Glomerular visceral epithelial cell (primary cell): ENCODE data around the gene ARPC5.

Experiments used
- DNase-seq: peaks from one replicate; pipeline ENCODE4 v3.0.0-alpha.2; 2016; ENCODE audit errors: extremely low spot score

The ARPC5 gene

GRCh38 chr1:183586455-183586854, 49.1 kb downstream of the ARPC5 start:
- no peak for DNase-seq

- DNase-seq = no peak
Observed at GRCh38 chr1:183585038-183585437, 50.5 kb downstream of the ARPC5 start.

- DNase-seq = no peak
Observed at GRCh38 chr1:183584147-183584546, 51.4 kb downstream of the ARPC5 start.

GRCh38 chr1:183583466-183583865, 52.1 kb downstream of the ARPC5 start:
- DNase-seq = no peak

DNA sequence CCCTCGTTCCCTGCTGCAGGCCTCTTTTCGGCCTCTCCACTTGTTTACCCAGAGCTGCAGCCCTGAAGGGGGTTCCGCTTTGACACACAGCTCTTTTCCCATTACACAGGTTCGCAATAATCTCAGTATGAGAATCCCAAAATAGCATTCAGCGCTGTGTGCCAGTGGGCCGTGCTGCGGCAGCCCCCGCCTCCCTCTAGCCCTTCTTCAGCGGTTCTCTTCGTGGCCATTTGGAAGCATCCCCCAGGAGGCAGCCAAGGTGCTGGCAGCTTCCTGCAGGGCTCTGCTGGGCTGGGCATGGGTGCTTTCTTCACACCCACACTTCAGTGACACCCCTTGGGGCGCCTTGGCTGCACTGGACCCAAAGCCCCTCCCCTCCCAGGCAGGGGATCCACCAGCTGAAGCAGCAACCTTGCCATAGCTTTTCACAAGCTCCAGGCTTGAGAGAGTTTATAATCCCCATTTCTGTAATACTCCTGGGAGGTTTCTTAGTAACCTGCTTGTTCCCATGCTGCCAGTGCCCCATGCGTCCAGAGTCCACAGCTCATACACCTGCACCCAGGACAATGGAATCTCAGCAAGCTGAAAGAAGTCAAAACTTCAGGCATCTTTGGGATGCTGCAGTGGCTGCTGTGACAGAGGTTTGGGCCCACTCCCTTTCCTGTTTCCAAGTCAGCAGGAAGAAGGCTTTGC, 53.4 kb downstream of the ARPC5 start:
- DNase-seq = no peak

GRCh38 chr1:183580281-183580682, 55.3 kb downstream of the ARPC5 start:
- peak; percentile 65 for DNase-seq

GRCh38 chr1:183578856-183579255, 56.7 kb downstream of the ARPC5 start:
- no peak for DNase-seq

- no peak for DNase-seq
Observed at GRCh38 chr1:183577897-183578465, 57.6 kb downstream of the ARPC5 start.

DNA sequence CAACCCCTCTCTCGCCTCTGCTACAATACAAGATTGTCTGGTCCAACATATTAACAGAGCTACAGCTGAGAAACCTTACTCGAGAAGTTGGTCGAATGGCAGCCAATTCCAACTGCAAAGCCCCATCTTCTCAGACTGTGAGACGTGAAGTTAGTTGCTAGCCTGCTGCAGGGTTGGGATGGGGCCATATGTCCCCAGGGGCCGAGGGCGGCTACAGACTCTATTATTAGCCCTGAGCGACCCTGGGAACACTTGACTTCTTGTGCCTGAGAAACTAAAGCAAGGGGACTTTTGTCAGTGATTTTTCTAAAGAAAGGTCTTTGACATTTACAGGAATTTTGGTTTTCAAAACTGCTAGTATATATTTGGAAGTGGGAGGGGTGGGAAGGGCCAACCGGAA, 59.0 kb downstream of the ARPC5 start:
- DNase-seq = no peak

GRCh38 chr1:183575606-183576005, 60.0 kb downstream of the ARPC5 start:
- DNase-seq = no peak

GRCh38 chr1:183572721-183573120, 62.9 kb downstream of the ARPC5 start:
- DNase-seq = no peak

DNA sequence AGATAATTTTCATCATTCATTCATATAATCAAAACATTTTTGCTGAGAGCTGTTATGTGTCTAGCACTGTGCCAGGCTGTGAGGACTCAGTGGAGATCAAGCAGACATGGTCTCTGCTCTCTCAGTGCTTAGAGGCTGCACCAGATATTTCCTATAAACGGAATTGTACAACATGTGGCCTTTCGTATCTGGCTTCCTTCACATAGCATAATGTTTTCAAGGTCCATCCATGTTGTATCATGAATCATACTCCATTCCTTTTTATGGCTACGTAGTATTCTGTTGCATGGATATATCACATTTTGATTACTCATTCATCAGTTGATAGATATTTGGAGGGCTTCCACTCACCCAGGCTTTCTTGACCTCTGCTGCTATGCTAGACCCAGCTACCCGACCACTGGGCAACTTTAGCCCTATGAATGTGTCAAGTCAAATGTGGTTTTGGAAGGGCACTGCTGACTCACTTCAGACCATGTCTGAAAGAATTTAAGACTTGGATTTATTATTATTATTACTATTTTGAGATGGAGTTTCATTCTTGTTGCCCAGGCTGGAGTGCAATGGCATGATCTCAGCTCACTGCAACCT, 63.8 kb downstream of the ARPC5 start:
- peak; percentile 27 for DNase-seq
